Measurements from ENCODE around the gene PAIP2B. TPM values are rescaled to one million over a fixed set of nuclear protein-coding genes. Genes with fewer than 3 reads are reported as not detected.

Gene PAIP2B
- polyA plus RNA-seq, 1 of the 3 experiments (the other 2 are of a cell fraction) = 0.20 TPM

DNA sequence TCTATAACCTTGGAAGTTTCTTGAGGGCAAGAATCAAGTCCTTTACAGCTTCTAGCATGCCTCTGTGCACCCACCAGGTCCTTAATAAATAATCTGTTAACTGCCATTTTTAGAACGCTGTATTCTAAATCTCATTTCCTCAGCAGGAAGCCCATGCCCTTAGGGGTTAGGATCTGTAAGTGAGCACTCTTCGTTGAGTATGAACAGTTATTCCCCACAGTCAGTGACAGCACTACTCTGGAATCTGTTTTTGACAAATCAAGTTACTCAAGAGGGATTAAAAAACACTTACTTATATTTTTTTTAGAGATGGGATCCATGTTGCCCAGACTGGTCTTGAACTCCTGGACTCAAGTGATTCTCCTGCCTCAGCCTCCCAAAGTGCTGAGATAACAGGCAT lies 14.6 kb downstream of the PAIP2B start:
- H3K36me3 ChIP-seq (replicated peaks in 1 of 2; ENCODE audit: control insufficient read depth in 1 of 2, insufficient read depth in 2 of 2, low read length in 1 of 2) = no peaks in the 10 kb centered on the region
- 40% methylated on average over 2 of the region's 2 CpGs for WGBS (ENCODE audit: low lambda C conversion rate)
- no peak for TF ChIP-seq CHD2 (IDR thresholded peaks at IDR 0.05; ENCODE audit: low read length, partially characterized antibody)
- no peak for TF ChIP-seq EZH2phosphoT487 (IDR thresholded peaks at IDR 0.05; ENCODE audit: borderline replicate concordance, low read depth)
- TF ChIP-seq NFIC (IDR thresholded peaks at IDR 0.05; ENCODE audit: borderline replicate concordance) = no peak
- no peak for TF ChIP-seq RXRA (IDR thresholded peaks at IDR 0.05; ENCODE audit: borderline replicate concordance, low read depth)
- TF ChIP-seq USF2 (IDR thresholded peaks at IDR 0.05; ENCODE audit: borderline replicate concordance, low read depth, low read length) = no peak
- TF ChIP-seq NRF1 (IDR thresholded peaks at IDR 0.05; ENCODE audit: low read depth, low read length) = no peak
- TF ChIP-seq TEAD4 (IDR thresholded peaks at IDR 0.05; ENCODE audit: borderline replicate concordance, insufficient read depth) = no peak
- no peak for TF ChIP-seq GABPA (IDR thresholded peaks at IDR 0.05; ENCODE audit: low read depth)
- TF ChIP-seq SMC3 (IDR thresholded peaks at IDR 0.05; ENCODE audit: low read depth, low read length) = no peak
- TF ChIP-seq ELF1 (IDR thresholded peaks at IDR 0.05) = no peak
- no peak for TF ChIP-seq GATA2 (CRISPR knock-in tag; IDR thresholded peaks at IDR 0.05)
- TF ChIP-seq REST (IDR thresholded peaks at IDR 0.05; ENCODE audit: low read depth, low read length) = no peak
- TF ChIP-seq, protein P1, sequence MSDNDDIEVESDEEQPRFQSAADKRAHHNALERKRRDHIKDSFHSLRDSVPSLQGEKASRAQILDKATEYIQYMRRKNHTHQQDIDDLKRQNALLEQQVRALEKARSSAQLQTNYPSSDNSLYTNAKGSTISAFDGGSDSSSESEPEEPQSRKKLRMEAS (IDR thresholded peaks at IDR 0.05; ENCODE audit: low read depth) = no peak
- no peak for TF ChIP-seq FOXM1 (IDR thresholded peaks at IDR 0.05; ENCODE audit: low read depth)
- no peak for TF ChIP-seq JUND (IDR thresholded peaks at IDR 0.05)
- TF ChIP-seq POLR2AphosphoS5 (IDR thresholded peaks at IDR 0.05; ENCODE audit: low read depth, low read length) = no peak
- no peak overlapping the region for H3K4me2 ChIP-seq
- CTCF ChIA-PET = interaction anchor here (0.8 kb wide), 1 partner anchor 21 kb away, joined by 4 read pairs; no protein-coding TSS in a partner anchor
- POLR2A ChIA-PET = no interaction called here
- H2AFZ ChIP-seq (ENCODE audit: low read depth) = no peak overlapping the region
- H3K27ac ChIP-seq (ENCODE audit: low read depth in 2 of 2, low read length in 1 of 2) = no peak overlapping the region
- H3F3A ChIP-seq (replicated peaks; ENCODE audit: insufficient read depth) = no peaks in the 10 kb centered on the region
- H4K20me1 ChIP-seq (ENCODE audit: insufficient read depth) = no peaks in the 10 kb centered on the region
- DNase-seq = no peak
- H3K9me3 ChIP-seq = no peaks in the 10 kb centered on the region
- no peaks in the 10 kb centered on the region for H3K9me2 ChIP-seq
- H3K4me1 ChIP-seq (ENCODE audit: control insufficient read depth in 1 of 2, insufficient read depth in 2 of 2, low read depth in 1 of 2, low read length in 1 of 2) = peaks cover 0 to 3% of the 10 kb centered on the region in 2 experiments; a peak in 1 of 4 replicates
- H3K9ac ChIP-seq = no peak overlapping the region
- no peak overlapping the region for H3K4me3 ChIP-seq (ENCODE audit: low read depth in 2 of 2, low read length in 1 of 2)
- no peaks in the 10 kb centered on the region for H3K27me3 ChIP-seq (ENCODE audit: insufficient read depth)
- H3K79me2 ChIP-seq (ENCODE audit: insufficient read depth) = no peaks in the 10 kb centered on the region
